GM12874 (cell line): ENCODE results near the gene SHISAL1.

Source experiments
- TF ChIP-seq, protein P1 (sequence below): IDR thresholded peaks from 2 replicates; pipeline ENCODE4 v1.5.1; 2011; ENCODE audit warnings: low read depth, mild to moderate bottlenecking, control low read depth, low read length, moderate library complexity; ENCODE audit not compliant: insufficient read depth

The SHISAL1 gene

DNA sequence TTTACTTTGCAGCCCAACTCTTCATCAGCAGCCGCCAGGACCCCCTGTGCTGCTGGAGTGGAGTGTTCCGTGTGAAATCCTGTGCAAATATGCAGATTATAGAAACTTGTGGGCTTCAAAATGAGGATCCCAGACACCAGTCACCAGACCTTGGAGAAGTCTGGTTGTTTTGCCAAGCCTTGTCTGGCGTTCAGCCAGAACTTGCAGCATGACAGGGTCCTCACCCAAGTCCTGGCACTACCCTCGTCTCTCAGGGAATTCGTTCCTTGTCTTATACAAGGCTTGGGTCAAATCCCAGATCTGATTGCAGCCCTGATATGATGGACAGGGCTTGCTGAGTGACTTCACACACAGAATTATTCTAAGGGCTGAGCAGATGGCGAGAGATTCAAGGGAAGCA, 18.9 kb downstream of the SHISAL1 start:
- TF ChIP-seq, protein P1, sequence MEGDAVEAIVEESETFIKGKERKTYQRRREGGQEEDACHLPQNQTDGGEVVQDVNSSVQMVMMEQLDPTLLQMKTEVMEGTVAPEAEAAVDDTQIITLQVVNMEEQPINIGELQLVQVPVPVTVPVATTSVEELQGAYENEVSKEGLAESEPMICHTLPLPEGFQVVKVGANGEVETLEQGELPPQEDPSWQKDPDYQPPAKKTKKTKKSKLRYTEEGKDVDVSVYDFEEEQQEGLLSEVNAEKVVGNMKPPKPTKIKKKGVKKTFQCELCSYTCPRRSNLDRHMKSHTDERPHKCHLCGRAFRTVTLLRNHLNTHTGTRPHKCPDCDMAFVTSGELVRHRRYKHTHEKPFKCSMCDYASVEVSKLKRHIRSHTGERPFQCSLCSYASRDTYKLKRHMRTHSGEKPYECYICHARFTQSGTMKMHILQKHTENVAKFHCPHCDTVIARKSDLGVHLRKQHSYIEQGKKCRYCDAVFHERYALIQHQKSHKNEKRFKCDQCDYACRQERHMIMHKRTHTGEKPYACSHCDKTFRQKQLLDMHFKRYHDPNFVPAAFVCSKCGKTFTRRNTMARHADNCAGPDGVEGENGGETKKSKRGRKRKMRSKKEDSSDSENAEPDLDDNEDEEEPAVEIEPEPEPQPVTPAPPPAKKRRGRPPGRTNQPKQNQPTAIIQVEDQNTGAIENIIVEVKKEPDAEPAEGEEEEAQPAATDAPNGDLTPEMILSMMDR, result no peak

DNA sequence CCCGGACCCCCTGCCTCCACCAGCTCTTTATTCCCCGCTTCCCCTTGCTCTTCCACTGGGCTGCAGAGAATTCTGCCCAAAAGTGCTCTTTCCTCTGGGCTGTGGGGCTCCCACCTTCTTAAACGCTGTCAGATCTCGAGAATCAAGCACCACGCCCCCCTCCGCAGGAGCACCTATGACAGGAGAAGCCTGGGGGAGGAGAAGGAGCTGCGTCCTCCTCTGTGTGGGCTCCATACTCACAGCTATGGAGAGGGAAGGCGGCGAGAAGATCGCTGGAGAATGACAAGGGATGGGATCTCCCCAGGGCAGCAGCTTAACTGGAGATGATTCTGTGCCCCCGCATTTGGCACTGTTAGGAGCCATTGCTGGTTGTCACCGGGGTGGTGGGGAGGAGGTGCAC, 19.7 kb downstream of the SHISAL1 start:
- TF ChIP-seq, protein P1, result no peak

DNA sequence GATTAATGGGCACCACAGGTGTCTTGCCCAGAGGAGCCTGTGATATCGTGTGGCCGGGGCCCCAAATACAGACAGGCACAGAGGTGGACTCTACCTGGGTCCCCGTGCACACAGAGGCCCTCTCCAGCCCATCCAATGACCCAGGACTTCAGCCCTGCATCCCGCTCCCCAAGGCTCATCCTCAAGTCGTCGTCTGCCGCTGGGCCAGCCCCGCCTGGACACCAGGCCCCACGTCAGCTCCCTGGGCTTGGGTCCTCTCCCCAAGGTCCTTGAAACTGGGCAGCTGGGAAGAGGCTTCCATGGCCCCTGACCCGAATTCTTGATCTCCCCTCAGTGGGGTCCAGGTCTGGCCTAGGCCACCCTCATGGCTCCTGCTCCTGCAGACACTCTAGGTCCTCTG, 20.2 kb downstream of the SHISAL1 start:
- TF ChIP-seq, protein P1, result no peak

DNA sequence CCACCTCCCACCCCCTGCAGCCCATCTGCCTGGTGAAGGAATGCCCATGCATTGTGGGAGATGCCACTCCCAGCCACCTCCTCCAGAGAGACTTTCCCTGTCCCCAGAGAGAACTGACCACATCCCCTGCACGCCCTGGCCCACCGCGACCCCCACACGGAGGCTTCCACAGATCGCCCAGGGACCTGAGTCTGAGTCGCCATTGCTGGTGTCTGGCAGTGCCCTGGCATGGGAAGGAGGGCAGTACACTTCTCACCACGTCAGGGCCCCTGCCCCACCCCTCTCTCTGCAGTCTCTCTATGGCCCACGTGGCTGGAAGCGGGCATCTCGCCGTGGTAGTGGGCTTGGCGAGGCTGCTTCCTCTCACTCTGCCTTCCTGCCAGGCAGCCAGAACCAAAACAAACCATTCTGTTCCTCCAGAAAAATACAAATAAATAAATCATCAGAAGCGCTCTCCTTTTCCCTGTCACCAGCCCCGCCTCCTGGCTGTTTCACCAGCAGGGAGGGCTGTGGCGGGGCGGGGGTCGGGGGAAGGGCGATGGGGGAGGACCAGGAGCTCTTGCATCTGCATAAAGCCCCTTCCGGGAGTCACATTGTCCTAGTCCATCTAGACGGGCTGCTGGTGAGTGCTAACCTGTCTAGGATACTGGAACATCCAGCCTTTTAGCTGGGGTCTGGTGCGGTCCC, 20.9 kb downstream of the SHISAL1 start:
- TF ChIP-seq, protein P1, result no peak

DNA sequence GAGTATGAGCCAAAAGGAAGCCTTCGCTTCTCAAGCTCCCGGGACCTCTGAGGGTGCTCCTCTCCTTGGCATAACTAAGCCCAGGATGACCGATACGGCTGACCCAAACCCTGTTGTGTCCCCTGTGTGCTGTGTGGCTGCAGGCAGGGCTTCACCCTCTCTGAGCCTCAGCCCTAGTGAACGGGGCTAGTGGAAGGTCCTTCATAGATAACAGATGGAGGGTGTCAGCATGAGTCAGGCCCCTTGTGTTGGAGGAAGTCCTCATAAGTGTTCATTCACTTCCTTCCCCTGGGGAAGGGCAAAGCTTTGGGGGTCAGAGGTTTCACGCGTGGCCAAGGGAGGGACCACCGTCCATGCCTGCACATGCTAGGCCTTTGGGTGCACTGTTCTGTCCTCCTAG, 21.5 kb downstream of the SHISAL1 start:
- TF ChIP-seq, protein P1, result no peak

DNA sequence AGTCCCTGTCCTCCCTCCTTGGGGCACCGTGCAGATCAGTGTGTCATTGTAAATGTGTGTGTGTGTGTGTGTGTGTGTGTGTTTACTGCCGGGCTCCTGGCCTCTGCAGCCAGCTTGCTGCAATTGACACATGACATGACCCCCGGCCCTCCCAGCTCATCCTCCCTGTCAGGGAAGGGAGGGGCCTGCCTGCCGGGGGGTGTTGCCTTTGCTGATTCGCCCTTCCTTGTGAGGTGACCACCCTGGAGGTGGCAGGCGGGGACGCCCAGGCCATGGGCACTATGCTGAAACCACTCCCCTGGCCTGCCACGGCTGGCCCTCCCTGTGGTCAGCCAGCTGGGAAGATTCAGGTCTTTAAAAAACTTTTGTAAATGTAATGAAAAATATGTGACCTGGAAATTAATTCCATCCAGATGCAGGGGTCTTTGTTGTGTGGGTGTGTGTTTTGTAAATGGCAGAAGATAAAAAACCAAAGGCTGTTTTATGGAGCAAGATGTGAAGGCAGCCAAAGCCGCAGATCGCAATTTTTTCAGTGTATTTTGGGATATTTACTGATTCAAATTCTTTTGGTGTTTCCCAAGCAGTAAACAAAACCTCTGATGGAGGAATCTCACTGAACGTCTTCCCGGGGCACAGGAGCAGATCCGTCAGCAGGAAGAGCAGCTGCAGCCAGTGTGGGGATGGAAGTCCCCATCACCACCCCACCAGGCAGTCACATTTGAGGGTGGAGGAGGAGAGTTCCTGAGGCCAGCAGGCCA, 23.2 kb downstream of the SHISAL1 start:
- TF ChIP-seq, protein P1, result no peak

DNA sequence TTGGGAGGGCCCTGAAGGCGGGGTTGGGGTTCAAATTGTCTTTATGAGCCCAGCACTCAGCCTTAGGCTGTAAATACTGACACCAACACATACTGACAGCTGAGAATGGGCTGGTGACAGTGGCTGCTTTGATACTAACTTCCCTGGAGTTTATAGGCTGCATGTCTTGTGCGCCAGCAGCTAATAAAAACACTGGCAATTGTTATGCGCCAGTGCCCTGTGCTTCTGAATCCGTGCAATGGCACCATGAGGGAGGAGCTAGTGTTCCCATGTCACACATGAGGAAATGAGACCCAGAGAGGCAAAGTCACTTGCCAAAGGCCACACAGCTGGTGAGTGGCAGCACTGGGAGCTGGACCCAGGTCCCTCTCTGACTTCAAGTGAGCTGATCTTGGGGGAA, 23.8 kb downstream of the SHISAL1 start:
- TF ChIP-seq, protein P1, result no peak
